Heart left ventricle (tissue), 16 donors: Measurements from ENCODE around the gene ALAD. TPM values are rescaled to one million over a fixed set of nuclear protein-coding genes. Genes with fewer than 3 reads are reported as not detected.

Experiments
- ATAC-seq, 4 donors: fragments of 200-7000 bp; cut with Tn5 transposase; one replicate each; pipeline ENCODE4 v1.9.1; 2020 to 2022; ENCODE audit warnings: moderate library complexity in 4 of 4, mild to moderate bottlenecking in 3 of 4, moderate number of reproducible peaks in 1 of 4
- DNase-seq, 5 donors: peaks; one replicate each; pipeline ENCODE4 v3.0.0-alpha.2; 2020
- H3K27ac ChIP-seq, 12 donors: fragments of 200-600 bp; sonication (generic) in 4 of 12; one replicate each; pipeline versions ENCODE4 v1.5.0 to v1.8.0; 2016 to 2022; ENCODE audit warnings: mild to moderate bottlenecking in 2 of 12
- H3K27me3 ChIP-seq, 9 donors: fragments of 200-600 bp; sonication (generic) in 2 of 9; one replicate each; pipeline versions ENCODE4 v1.5.1 to v1.8.0; 2016 to 2022; ENCODE audit warnings: mild to moderate bottlenecking in 3 of 9
- H3K36me3 ChIP-seq, 9 donors: fragments of 200-600 bp; sonication (generic) in 2 of 9; one replicate each; pipeline versions ENCODE4 v1.5.0 to v1.8.0; 2018 to 2022; ENCODE audit warnings: mild to moderate bottlenecking in 2 of 9
- H3K4me1 ChIP-seq, 12 donors: fragments of 200-600 bp; sonication (generic) in 4 of 12; one replicate each; pipeline versions ENCODE4 v1.5.0 to v1.8.0; 2016 to 2022; ENCODE audit warnings: mild to moderate bottlenecking in 3 of 12
- H3K4me3 ChIP-seq, 12 donors: fragments of 200-600 bp; sonication (generic) in 4 of 12; one replicate each; pipeline versions ENCODE4 v1.5.0 to v1.8.0; 2017 to 2022; ENCODE audit warnings: mild to moderate bottlenecking in 9 of 12, moderate library complexity in 4 of 12
- H3K9me3 ChIP-seq, 12 donors: fragments of 200-600 bp; sonication (generic) in 4 of 12; one replicate each; pipeline versions ENCODE4 v1.5.0 to v1.8.0; 2016 to 2022; ENCODE audit warnings: mild to moderate bottlenecking in 1 of 12
- CTCF ChIP-seq, 12 donors: fragments of 200-600 bp; sonication (generic) in 4 of 12; IDR thresholded peaks; one replicate each; pipeline versions ENCODE4 v1.5.0 to v1.8.0; 2018 to 2022; ENCODE audit warnings: antibody characterized with exemption in 12 of 12, mild to moderate bottlenecking in 5 of 12
- POLR2A ChIP-seq, 2 donors: fragments of 450-650 bp; IDR thresholded peaks; one replicate each; pipeline ENCODE4 v1.6.1; 2017; ENCODE audit warnings: antibody characterized with exemption in 2 of 2, mild to moderate bottlenecking in 2 of 2, moderate library complexity in 2 of 2
- WGBS, 4 donors: extraction: QIAGEN DNeasy Blood & Tissue Kit in 2 of 4; methylation state at CpG; one replicate each; pipeline versions ENCODE4 v1.1.5 to v1.1.7; 2013 to 2018; 5-methylcytosine and 5-hydroxymethylcytosine counted together
- intact Hi-C, 10 donors: fragments of 100-400 bp; cut with DNase I; formaldehyde crosslinking; loops; one replicate each; pipeline versions ENCODE4 v1.11.1 to v1.14.2; 2022
- polyA plus RNA-seq, 2 donors: library from polyadenylated mRNA; stranded (reverse); fragments of 200-250 nt; gene quantifications; one replicate each; pipeline ENCODE4 v1.2.3, GENCODE V29; 2013
- total RNA-seq, 9 donors: library from RNA; depleted of rRNA in 2 of 9; stranded (reverse); fragments of >200 nt in 2 of 9; fragmentation: NEBNext Ultra II Directional in 3 of 9; extraction: Animal tissue kit (Norgen Biotek cat#: 25700) in 3 of 9; gene quantifications; one replicate each; pipeline versions ENCODE4 v1.1.0 to v1.2.4, GENCODE V29; 2016 to 2023
- donor health status: ischemic (EF 13 %, LVEDD 7.1; RV severe dilation, severe dysfunction).
- donor health status: healthy with polysubstance abuse.
- donor health status: DM: no; HTN: yes; CAD: no.
- donor health status: DM: no; HTN: no; CAD: no.
- donor health status: ischemic (EF 25% LVEDD 6.9; RV normal size, moderate dysfunction).
- donor health status: ischemic (EF 25% LVEDD 5.7; RV mildly dilated, moderate dysfunction).
- donor health status: healthy.
- donor health status: DM: yes; HTN: yes; CAD: no.
- donor health status: ischemic (EF 35%, LVEDD 5.7; RV mildly dilated, moderate dysfunction).
- donor health status: nonischemic (EF 11% LVEDD 7.7; RV severe dilation, severe dysfunction).
- donor health status: DM: yes; HTN: yes; CAD: no.
- donor health status: PGD.
- donor health status: ischemic (EF 29% LVEDD 5.4; RV normal size, mild dysfunction).
- donor health status: nonischemic (EF 23%, LVEDD 6.1; RV moderate dilation, normal function).

The ALAD gene
- total and polyA plus RNA-seq, 11 donors = 39.8 to 153 (median 85.6) TPM

- no peak for TF ChIP-seq POLR2A (IDR thresholded peaks at IDR 0.05)
- no peaks in the 10 kb centered on the region for H3K9me3 ChIP-seq
- DNase-seq = no peak
- H3K4me3 ChIP-seq = no peak overlapping the region
- intact Hi-C loops = loop anchor here in 3 of 10 donors (10.0 kb wide), 1 partner anchor 237 kb away; no protein-coding TSS in a partner anchor
- no peaks in the 10 kb centered on the region for H3K27me3 ChIP-seq
- no peak for ATAC-seq
- peak overlapping the region in 1 of 12 donors; percentile 17 for H3K27ac ChIP-seq
- WGBS, 4 donors = 80 to 100% (median 95%) methylated on average over 1 of the region's 1 CpG
- peaks cover 0 to 8% (median 0%) of the 10 kb centered on the region in 12 donors for H3K4me1 ChIP-seq
- H3K36me3 ChIP-seq = no peaks in the 10 kb centered on the region
Observed at GRCh38 chr9:113428062-113428615, 27.1 kb upstream of the ALAD start.

GRCh38 chr9:113427629-113428028 is 26.5 kb upstream of the ALAD start:
- intact Hi-C loops = loop anchor here in 3 of 10 donors (10.0 kb wide), 1 partner anchor 237 kb away; no protein-coding TSS in a partner anchor
- TF ChIP-seq POLR2A (IDR thresholded peaks at IDR 0.05) (no peak), CTCF (IDR thresholded peaks at IDR 0.05) (no peak)
- Histone ChIP-seq H3K9me3 (no peaks in the 10 kb centered on the region), H3K4me3 (no peak overlapping the region), H3K27me3 (no peaks in the 10 kb centered on the region), H3K4me1 (peaks cover 0 to 8% (median 0%) of the 10 kb centered on the region in 12 donors), H3K36me3 (no peaks in the 10 kb centered on the region), H3K27ac (no peak overlapping the region)
- 94 to 97% (median 95%) methylated on average over 2 of the region's 2 CpGs for WGBS, 4 donors
- no peak for ATAC-seq
- DNase-seq = no peak

DNA sequence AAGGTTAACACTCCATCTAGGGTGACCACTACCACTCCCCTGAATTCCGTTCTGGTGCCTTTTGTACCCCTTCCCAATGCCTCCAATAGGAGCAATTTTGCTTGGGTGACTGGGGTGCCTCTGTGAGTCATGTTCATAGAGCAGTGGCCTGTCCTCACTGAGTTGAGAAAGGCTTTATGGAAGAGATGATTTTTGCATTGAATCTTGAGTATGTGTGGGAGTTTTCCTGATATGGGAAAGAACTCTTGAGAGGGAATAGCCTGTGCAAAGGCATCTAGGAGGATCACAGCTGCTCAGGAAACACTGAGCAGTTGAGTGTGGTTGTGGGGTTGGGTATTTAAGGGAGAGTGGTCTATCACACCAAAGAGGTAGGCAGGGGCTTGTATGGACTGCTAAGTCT is 25.6 kb upstream of the ALAD start:
- H3K9me3 ChIP-seq = no peaks in the 10 kb centered on the region
- no peak for TF ChIP-seq POLR2A (IDR thresholded peaks at IDR 0.05)
- TF ChIP-seq CTCF (IDR thresholded peaks at IDR 0.05) = no peak
- no peaks in the 10 kb centered on the region for H3K36me3 ChIP-seq
- no peaks in the 10 kb centered on the region for H3K27me3 ChIP-seq
- intact Hi-C loops = loop anchor here in 3 of 10 donors (10.0 kb wide), 1 partner anchor 238 kb away; no protein-coding TSS in a partner anchor
- H3K4me1 ChIP-seq = peaks cover 0 to 8% (median 0%) of the 10 kb centered on the region in 12 donors
- no peak overlapping the region for H3K27ac ChIP-seq
- 76 to 92% (median 80%) methylated on average over 1 of the region's 1 CpG for WGBS, 4 donors
- H3K4me3 ChIP-seq = no peak overlapping the region
- ATAC-seq (no peak), DNase-seq (no peak)

- Histone ChIP-seq H3K9me3 (no peaks in the 10 kb centered on the region), H3K4me1 (peaks cover 0 to 8% (median 0%) of the 10 kb centered on the region in 12 donors), H3K4me3 (no peak overlapping the region), H3K36me3 (no peaks in the 10 kb centered on the region), H3K27ac (no peak overlapping the region), H3K27me3 (no peaks in the 10 kb centered on the region)
- TF ChIP-seq POLR2A (IDR thresholded peaks at IDR 0.05) (no peak), CTCF (IDR thresholded peaks at IDR 0.05) (no peak)
- ATAC-seq (no peak), DNase-seq (no peak)
- WGBS, 4 donors = 30 to 56% (median 43%) methylated on average over 2 of the region's 2 CpGs
- intact Hi-C loops = loop anchor here in 3 of 10 donors (10.0 kb wide), 1 partner anchor 240 kb away; no protein-coding TSS in a partner anchor
Observed at GRCh38 chr9:113425072-113425471, 24.0 kb upstream of the ALAD start.
